Stimulated activated CD4-positive, alpha-beta T cell treated with anti-CD3 and anti-CD28 coated beads, Interleukin-1b, Interleukin-23, amount 100 ng/mL, for 4 hours (primary cell): Measurements from ENCODE around the gene OVOL2.
"Not testable (repeated sequence)": the region's sequence is repeated elsewhere in the genome, so short reads cannot be mapped to it uniquely, and the experiment has no call there.

Source experiments
- DNase-seq, 2 donors: peaks; one replicate each; pipeline ENCODE4 v3.0.0-alpha.2; 2020; ENCODE audit warnings: low read depth in 2 of 2

OVOL2 gene

GRCh38 chr20:18057994-18058349, 256 bp upstream of the OVOL2 start:
- no peak for DNase-seq

GRCh38 chr20:18056174-18057100, 1.3 kb downstream of the OVOL2 start:
- DNase-seq: no peak

GRCh38 chr20:18055261-18055660, 2.5 kb downstream of the OVOL2 start:
- DNase-seq: no peak

GRCh38 chr20:18052856-18053255, 4.9 kb downstream of the OVOL2 start:
- DNase-seq: no peak

GRCh38 chr20:18050628-18051027, 7.1 kb downstream of the OVOL2 start:
- no peak for DNase-seq

GRCh38 chr20:18048176-18048575, 9.5 kb downstream of the OVOL2 start:
- no peak for DNase-seq

- DNase-seq: no peak
Measured at GRCh38 chr20:18046535-18046934, 11.2 kb downstream of the OVOL2 start.

- no peak for DNase-seq
Measured at GRCh38 chr20:18042229-18042628, 15.5 kb downstream of the OVOL2 start.

- DNase-seq: no peak
Measured at GRCh38 chr20:18041462-18041861, 16.3 kb downstream of the OVOL2 start.

- no peak for DNase-seq
Measured at GRCh38 chr20:18039063-18039462, 18.7 kb downstream of the OVOL2 start.

GRCh38 chr20:18034039-18034438, 23.7 kb downstream of the OVOL2 start:
- DNase-seq: no peak

GRCh38 chr20:18032977-18033892, 24.5 kb downstream of the OVOL2 start:
- DNase-seq: no peak

GRCh38 chr20:18031888-18032509, 25.7 kb downstream of the OVOL2 start:
- no peak for DNase-seq

- DNase-seq: no peak
Measured at GRCh38 chr20:18031050-18031449, 26.7 kb downstream of the OVOL2 start.

GRCh38 chr20:18030020-18030419, 27.7 kb downstream of the OVOL2 start:
- DNase-seq: no peak

GRCh38 chr20:18027011-18027410, 30.7 kb downstream of the OVOL2 start:
- not testable (repeated sequence) for DNase-seq

- no peak for DNase-seq
Measured at GRCh38 chr20:18024606-18025127, 33.0 kb downstream of the OVOL2 start.

GRCh38 chr20:18020931-18021330, 36.8 kb downstream of the OVOL2 start:
- no peak for DNase-seq

- DNase-seq: no peak
Measured at GRCh38 chr20:18019068-18019467, 38.6 kb downstream of the OVOL2 start.

GRCh38 chr20:18018100-18018499, 39.6 kb downstream of the OVOL2 start:
- no peak for DNase-seq

GRCh38 chr20:18016772-18017171, 40.9 kb downstream of the OVOL2 start:
- DNase-seq: no peak

GRCh38 chr20:18014411-18014810, 43.3 kb downstream of the OVOL2 start:
- DNase-seq: no peak
